A549 (cell line): ENCODE measurements around the gene PCSK6. TPM values are rescaled to one million over a fixed set of nuclear protein-coding genes. Genes with fewer than 3 reads are reported as not detected.
A peak's percentile ranks its signal among the peaks of the same experiment; 100 is the strongest.

Experiments
- ATAC-seq, 2 experiments: fragments of 200-7000 bp in 1 of 2; fragments of >200 bp in 1 of 2; cut with Nextera tagmentation in 1 of 2; cut with Tn5 transposase in 1 of 2; 3 replicates each; pipeline versions ENCODE4 v1.8.0 to v1.9.1; 2018 to 2020; ENCODE audit warnings: mild to moderate bottlenecking in 1 of 2, moderate library complexity in 1 of 2
- CTCF ChIA-PET: fragments of 300-600 bp; sonication (Branson Sonifier 250); formaldehyde crosslinking; extraction: SDS; loops from one replicate; lab custom pipeline; 2021; ENCODE audit warnings: antibody characterized with exemption, inconsistent platforms; lab: Yijun Ruan, JAX
- POLR2A ChIA-PET: fragments of 350-600 bp; formaldehyde crosslinking; extraction: SDS; loops from one replicate; lab custom pipeline; 2021; ENCODE audit warnings: antibody characterized with exemption, inconsistent platforms; lab: Yijun Ruan, JAX
- DNase-seq, 2 experiments: peaks; one replicate each; pipeline versions ENCODE4 v3.0.0 to v3.0.0-alpha.2; 2011 to 2016; ENCODE audit warnings: low read depth in 1 of 2, low spot score in 1 of 2
- FAIRE-seq: peaks from 2 replicates; lab custom pipeline; 2011; peaks lifted over from hg19 to GRCh38; lab: Jason Lieb, UNC
- H3K27ac ChIP-seq, 2 experiments: fragments of >200 bp; sonication (Bioruptor Twin); formaldehyde crosslinking; 3 replicates each; pipeline ENCODE4 v1.5.1; 2016 to 2017
- H3K4me1 ChIP-seq: fragments of >200 bp; sonication (Bioruptor Twin); formaldehyde crosslinking; 3 replicates; pipeline ENCODE4 v1.6.1; 2016
- H3K4me2 ChIP-seq: fragments of >200 bp; sonication (Bioruptor Twin); formaldehyde crosslinking; 3 replicates; pipeline ENCODE4 v1.6.1; 2016
- H3K4me3 ChIP-seq: fragments of >200 bp; sonication (Bioruptor Twin); formaldehyde crosslinking; 3 replicates; pipeline ENCODE4 v1.5.1; 2016
- H3K9me3 ChIP-seq: fragments of >200 bp; sonication (Bioruptor Twin); formaldehyde crosslinking; 3 replicates; pipeline ENCODE4 v1.6.1; 2016
- CBX2 ChIP-seq: fragments of 200-600 bp; sonication (generic); IDR thresholded peaks from 2 replicates; pipeline ENCODE4 v1.6.1; 2016; ENCODE audit warnings: low read depth, mild to moderate bottlenecking, borderline replicate concordance
- CBX8 ChIP-seq: fragments of 200-600 bp; sonication (generic); IDR thresholded peaks from 2 replicates; pipeline ENCODE4 v1.6.1; 2016
- CEBPB ChIP-seq, 2 experiments: fragments of >200 bp in 1 of 2; sonication (Bioruptor Twin) in 1 of 2; formaldehyde crosslinking in 1 of 2; IDR thresholded peaks; 2 replicates each; pipeline ENCODE4 v1.6.1; 2012 to 2016
- CHD2 ChIP-seq: fragments of 150-350 bp; IDR thresholded peaks from 2 replicates; pipeline ENCODE4 v1.6.1; 2014; ENCODE audit warnings: low read length; ENCODE audit not compliant: partially characterized antibody
- ESRRA ChIP-seq: fragments of 150-350 bp; IDR thresholded peaks from 2 replicates; pipeline ENCODE4 v1.6.1; 2014; ENCODE audit warnings: mild to moderate bottlenecking, low read length, borderline replicate concordance
- GATA3 ChIP-seq: IDR thresholded peaks from 2 replicates; pipeline ENCODE4 v1.6.1; 2012; ENCODE audit warnings: borderline replicate concordance
- HOXA7 ChIP-seq: fragments of 250-450 bp; sonication (Bioruptor Pico); IDR thresholded peaks from 2 replicates; pipeline ENCODE4 v1.5.0; 2020; ENCODE audit warnings: mild to moderate bottlenecking, moderate library complexity
- HOXB13 ChIP-seq: fragments of 250-450 bp; sonication (Bioruptor Pico); IDR thresholded peaks from 2 replicates; pipeline ENCODE4 v1.5.0; 2020; ENCODE audit warnings: low read depth, mild to moderate bottlenecking, moderate library complexity
- JUNB ChIP-seq: fragments of >200 bp; sonication (Bioruptor Twin); formaldehyde crosslinking; IDR thresholded peaks from 2 replicates; pipeline ENCODE4 v1.6.1; 2016
- KDM1A ChIP-seq: fragments of 200-600 bp; sonication (generic); IDR thresholded peaks from 2 replicates; pipeline ENCODE4 v1.6.1; 2016; ENCODE audit warnings: low read depth, mild to moderate bottlenecking
- NPAS2 ChIP-seq: fragments of 250-450 bp; sonication (Bioruptor Pico); IDR thresholded peaks from 2 replicates; pipeline ENCODE4 v1.8.0; 2022; ENCODE audit warnings: mild to moderate bottlenecking, moderate library complexity, borderline replicate concordance
- NR3C1 ChIP-seq: fragments of >200 bp; sonication (Bioruptor Twin); formaldehyde crosslinking; IDR thresholded peaks from 3 replicates; pipeline ENCODE4 v1.6.1; 2017
- POLR2A ChIP-seq: IDR thresholded peaks from 2 replicates; pipeline ENCODE4 v1.6.1; 2012; ENCODE audit warnings: mild to moderate bottlenecking, low read length
- RARB ChIP-seq: fragments of 250-450 bp; sonication (Bioruptor Pico); IDR thresholded peaks from 2 replicates; pipeline ENCODE4 v1.8.0; 2021; ENCODE audit warnings: mild to moderate bottlenecking, moderate library complexity
- RNF2 ChIP-seq: fragments of 200-600 bp; sonication (generic); IDR thresholded peaks from 2 replicates; pipeline ENCODE4 v1.6.1; 2016; ENCODE audit warnings: low read depth, mild to moderate bottlenecking, antibody characterized with exemption, moderate library complexity, borderline replicate concordance
- SMC3 ChIP-seq: fragments of >200 bp; sonication (Bioruptor Twin); formaldehyde crosslinking; IDR thresholded peaks from 3 replicates; pipeline ENCODE4 v1.6.1; 2018; ENCODE audit warnings: inconsistent platforms
- ZFP36 ChIP-seq: fragments of 450-650 bp; IDR thresholded peaks from 2 replicates; pipeline ENCODE4 v1.6.1; 2014; ENCODE audit warnings: borderline replicate concordance; ENCODE audit not compliant: partially characterized antibody
- ZSCAN20 ChIP-seq: fragments of 250-450 bp; sonication (Bioruptor Pico); IDR thresholded peaks from 2 replicates; pipeline ENCODE4 v1.8.0; 2022; ENCODE audit warnings: mild to moderate bottlenecking, moderate library complexity
- WGBS: methylation state at CpG from one replicate; pipeline ENCODE4 v1.1.6; 2017; ENCODE audit errors: missing lambda C conversion rate; 5-methylcytosine and 5-hydroxymethylcytosine counted together
- polyA plus RNA-seq, 4 experiments: library from polyadenylated mRNA; depleted of rRNA in 3 of 4; stranded (reverse); fragments of >200 nt; fragmentation: RNase III in 1 of 4; extraction: RNeasy Plus Mini Kit Qiagen cat#74134 plus additional on column Dnase treatment in 1 of 4; gene quantifications; 2 replicates in 3 of 4; 3 replicates in 1 of 4; pipeline ENCODE4 v1.2.3, GENCODE V29; 2011 to 2017
- TF ChIP-seq, protein P1 (sequence below): fragments of >200 bp; sonication (Bioruptor Twin); formaldehyde crosslinking; IDR thresholded peaks from 3 replicates; pipeline ENCODE4 v1.6.1; 2016
- TF ChIP-seq, protein P2 (sequence below): fragments of 250-450 bp; sonication (Bioruptor Pico); IDR thresholded peaks from 2 replicates; pipeline ENCODE4 v1.5.0; 2021; ENCODE audit warnings: mild to moderate bottlenecking, moderate library complexity, borderline replicate concordance
- TF ChIP-seq, protein P3 (sequence below): fragments of 150-350 bp; IDR thresholded peaks from 2 replicates; pipeline ENCODE4 v1.6.1; 2014; ENCODE audit warnings: low read depth, mild to moderate bottlenecking, low read length
- TF ChIP-seq, protein P4 (sequence below): fragments of 200-600 bp; sonication (generic); IDR thresholded peaks from 2 replicates; pipeline ENCODE4 v1.6.1; 2016; ENCODE audit warnings: antibody characterized with exemption, mild to moderate bottlenecking, moderate library complexity
- TF ChIP-seq, protein P5 (sequence below): IDR thresholded peaks from 2 replicates; pipeline ENCODE4 v1.6.1; 2012; ENCODE audit warnings: low read depth, borderline replicate concordance
- TF ChIP-seq, protein P6 (sequence below): IDR thresholded peaks from 2 replicates; pipeline ENCODE4 v1.6.1; 2012
- TF ChIP-seq, protein P7 (sequence below): IDR thresholded peaks from 2 replicates; pipeline ENCODE4 v1.6.1; 2012

The PCSK6 gene
- polyA plus RNA-seq, 2 of the 4 experiments (the other 2 are of a cell fraction): 10.0 to 15.2 TPM

DNA sequence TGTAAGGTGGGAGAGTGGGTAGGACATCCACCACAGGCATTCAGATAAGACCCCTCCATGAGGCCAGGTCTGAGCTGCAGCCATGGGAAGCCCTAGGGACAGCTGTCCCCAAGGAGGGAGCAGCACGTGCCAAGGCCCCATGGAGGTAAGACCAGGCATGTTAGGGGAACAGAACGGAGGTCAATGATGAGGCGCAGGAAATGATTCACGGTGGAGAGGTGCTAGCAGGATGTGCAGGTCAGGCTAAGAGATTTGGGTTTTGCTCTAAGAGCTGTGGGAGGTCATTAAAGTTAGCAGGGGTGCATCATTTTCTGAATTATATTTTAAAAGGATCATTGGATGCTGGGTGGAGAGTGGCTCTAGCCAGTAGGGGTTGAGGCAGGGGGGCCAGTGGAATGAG lies 128.1 kb downstream of the PCSK6 start:
- TF ChIP-seq CEBPB (IDR thresholded peaks at IDR 0.05): no peak
- TF ChIP-seq, protein P1, sequence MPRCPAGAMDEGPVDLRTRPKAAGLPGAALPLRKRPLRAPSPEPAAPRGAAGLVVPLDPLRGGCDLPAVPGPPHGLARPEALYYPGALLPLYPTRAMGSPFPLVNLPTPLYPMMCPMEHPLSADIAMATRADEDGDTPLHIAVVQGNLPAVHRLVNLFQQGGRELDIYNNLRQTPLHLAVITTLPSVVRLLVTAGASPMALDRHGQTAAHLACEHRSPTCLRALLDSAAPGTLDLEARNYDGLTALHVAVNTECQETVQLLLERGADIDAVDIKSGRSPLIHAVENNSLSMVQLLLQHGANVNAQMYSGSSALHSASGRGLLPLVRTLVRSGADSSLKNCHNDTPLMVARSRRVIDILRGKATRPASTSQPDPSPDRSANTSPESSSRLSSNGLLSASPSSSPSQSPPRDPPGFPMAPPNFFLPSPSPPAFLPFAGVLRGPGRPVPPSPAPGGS: no peak
- no peak for TF ChIP-seq GATA3
- TF ChIP-seq CBX2: no peak
- TF ChIP-seq SMC3: no peak
- TF ChIP-seq, protein P2, sequence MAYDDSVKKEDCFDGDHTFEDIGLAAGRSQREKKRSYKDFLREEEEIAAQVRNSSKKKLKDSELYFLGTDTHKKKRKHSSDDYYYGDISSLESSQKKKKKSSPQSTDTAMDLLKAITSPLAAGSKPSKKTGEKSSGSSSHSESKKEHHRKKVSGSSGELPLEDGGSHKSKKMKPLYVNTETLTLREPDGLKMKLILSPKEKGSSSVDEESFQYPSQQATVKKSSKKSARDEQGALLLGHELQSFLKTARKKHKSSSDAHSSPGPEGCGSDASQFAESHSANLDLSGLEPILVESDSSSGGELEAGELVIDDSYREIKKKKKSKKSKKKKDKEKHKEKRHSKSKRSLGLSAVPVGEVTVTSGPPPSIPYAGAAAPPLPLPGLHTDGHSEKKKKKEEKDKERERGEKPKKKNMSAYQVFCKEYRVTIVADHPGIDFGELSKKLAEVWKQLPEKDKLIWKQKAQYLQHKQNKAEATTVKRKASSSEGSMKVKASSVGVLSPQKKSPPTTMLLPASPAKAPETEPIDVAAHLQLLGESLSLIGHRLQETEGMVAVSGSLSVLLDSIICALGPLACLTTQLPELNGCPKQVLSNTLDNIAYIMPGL (CRISPR knock-in tag): no peak
- no peak for TF ChIP-seq RARB (CRISPR knock-in tag)
- no peak for TF ChIP-seq CHD2
- TF ChIP-seq JUNB: no peak
- no peak for TF ChIP-seq RNF2
- TF ChIP-seq, protein P3, sequence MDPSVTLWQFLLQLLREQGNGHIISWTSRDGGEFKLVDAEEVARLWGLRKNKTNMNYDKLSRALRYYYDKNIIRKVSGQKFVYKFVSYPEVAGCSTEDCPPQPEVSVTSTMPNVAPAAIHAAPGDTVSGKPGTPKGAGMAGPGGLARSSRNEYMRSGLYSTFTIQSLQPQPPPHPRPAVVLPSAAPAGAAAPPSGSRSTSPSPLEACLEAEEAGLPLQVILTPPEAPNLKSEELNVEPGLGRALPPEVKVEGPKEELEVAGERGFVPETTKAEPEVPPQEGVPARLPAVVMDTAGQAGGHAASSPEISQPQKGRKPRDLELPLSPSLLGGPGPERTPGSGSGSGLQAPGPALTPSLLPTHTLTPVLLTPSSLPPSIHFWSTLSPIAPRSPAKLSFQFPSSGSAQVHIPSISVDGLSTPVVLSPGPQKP: no peak
- TF ChIP-seq NR3C1: no peak
- TF ChIP-seq, protein P4, sequence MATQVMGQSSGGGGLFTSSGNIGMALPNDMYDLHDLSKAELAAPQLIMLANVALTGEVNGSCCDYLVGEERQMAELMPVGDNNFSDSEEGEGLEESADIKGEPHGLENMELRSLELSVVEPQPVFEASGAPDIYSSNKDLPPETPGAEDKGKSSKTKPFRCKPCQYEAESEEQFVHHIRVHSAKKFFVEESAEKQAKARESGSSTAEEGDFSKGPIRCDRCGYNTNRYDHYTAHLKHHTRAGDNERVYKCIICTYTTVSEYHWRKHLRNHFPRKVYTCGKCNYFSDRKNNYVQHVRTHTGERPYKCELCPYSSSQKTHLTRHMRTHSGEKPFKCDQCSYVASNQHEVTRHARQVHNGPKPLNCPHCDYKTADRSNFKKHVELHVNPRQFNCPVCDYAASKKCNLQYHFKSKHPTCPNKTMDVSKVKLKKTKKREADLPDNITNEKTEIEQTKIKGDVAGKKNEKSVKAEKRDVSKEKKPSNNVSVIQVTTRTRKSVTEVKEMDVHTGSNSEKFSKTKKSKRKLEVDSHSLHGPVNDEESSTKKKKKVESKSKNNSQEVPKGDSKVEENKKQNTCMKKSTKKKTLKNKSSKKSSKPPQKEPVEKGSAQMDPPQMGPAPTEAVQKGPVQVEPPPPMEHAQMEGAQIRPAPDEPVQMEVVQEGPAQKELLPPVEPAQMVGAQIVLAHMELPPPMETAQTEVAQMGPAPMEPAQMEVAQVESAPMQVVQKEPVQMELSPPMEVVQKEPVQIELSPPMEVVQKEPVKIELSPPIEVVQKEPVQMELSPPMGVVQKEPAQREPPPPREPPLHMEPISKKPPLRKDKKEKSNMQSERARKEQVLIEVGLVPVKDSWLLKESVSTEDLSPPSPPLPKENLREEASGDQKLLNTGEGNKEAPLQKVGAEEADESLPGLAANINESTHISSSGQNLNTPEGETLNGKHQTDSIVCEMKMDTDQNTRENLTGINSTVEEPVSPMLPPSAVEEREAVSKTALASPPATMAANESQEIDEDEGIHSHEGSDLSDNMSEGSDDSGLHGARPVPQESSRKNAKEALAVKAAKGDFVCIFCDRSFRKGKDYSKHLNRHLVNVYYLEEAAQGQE: no peak
- TF ChIP-seq POLR2A: no peak
- TF ChIP-seq, protein P5, sequence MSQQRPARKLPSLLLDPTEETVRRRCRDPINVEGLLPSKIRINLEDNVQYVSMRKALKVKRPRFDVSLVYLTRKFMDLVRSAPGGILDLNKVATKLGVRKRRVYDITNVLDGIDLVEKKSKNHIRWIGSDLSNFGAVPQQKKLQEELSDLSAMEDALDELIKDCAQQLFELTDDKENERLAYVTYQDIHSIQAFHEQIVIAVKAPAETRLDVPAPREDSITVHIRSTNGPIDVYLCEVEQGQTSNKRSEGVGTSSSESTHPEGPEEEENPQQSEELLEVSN: no peak
- TF ChIP-seq ZSCAN20 (CRISPR knock-in tag): no peak
- no peak for TF ChIP-seq CBX8
- no peak for TF ChIP-seq HOXA7 (CRISPR knock-in tag)
- Histone ChIP-seq H3K27ac (no peak overlapping the region), H3K4me1 (peaks cover 14% of the 10 kb centered on the region), H3K4me2 (no peak overlapping the region), H3K4me3 (no peak overlapping the region), H3K9me3 (0 out of 3 replicates have a peak, but pooled peaks cover 4% of the 10 kb centered on the region)
- 72% methylated on average over 4 of the region's 4 CpGs for WGBS
- CTCF ChIA-PET: interaction anchor here (1.0 kb wide), 1 partner anchor 280 kb away, joined by 5 read pairs; no protein-coding TSS in a partner anchor
- DNase-seq: no peak
- no peak for FAIRE-seq
- no peak for ATAC-seq
- POLR2A ChIA-PET: no interaction called here

DNA sequence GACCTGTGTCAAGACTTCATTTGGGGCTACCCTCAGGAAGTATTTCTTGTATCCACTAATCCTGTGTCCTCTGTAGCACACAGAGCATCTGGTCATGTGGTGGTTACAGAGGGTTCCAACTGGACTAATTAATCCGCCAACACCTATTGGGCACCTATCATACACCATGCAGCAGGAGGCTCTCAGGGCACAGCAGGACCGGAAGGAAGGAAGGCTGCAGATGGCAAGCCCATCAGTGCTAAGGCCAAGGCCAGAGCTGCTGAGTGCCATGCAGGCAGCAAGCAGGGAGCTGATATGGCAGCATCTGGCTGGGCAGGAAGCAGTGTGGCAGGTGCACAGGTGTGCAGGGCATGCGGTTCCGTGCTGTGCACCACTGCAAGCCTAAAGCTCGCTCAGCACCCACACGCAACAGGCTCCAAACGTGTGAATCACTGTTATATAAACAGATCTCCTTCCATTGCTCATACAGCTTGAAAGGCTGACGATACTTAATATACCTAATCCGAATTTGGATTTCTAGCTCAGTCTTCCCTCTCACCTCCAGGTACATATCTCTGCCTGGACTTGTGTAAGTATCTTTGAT lies 130.1 kb downstream of the PCSK6 start:
- no peak overlapping the region for H3K27ac ChIP-seq
- ATAC-seq (peak; percentile 76 to 81), DNase-seq (peak in 1 of 2 experiments; percentile 31), FAIRE-seq (no peak)
- H3K4me2 ChIP-seq: peak overlapping the region; percentile 9; the same call in 2 of the 3 replicates
- H3K9me3 ChIP-seq: no peaks in the 10 kb centered on the region
- 42% methylated on average over 9 of the region's 9 CpGs for WGBS
- no peak overlapping the region for H3K4me3 ChIP-seq
- POLR2A ChIA-PET: no interaction called here
- CTCF ChIA-PET: interaction anchor here (1.1 to 2.0 kb wide), 3 partner anchors 18 to 142 kb away, joined by 3 to 7 read pairs (median 3); no protein-coding TSS in a partner anchor
- H3K4me1 ChIP-seq: peaks cover 14% of the 10 kb centered on the region
- TF ChIP-seq KDM1A: no peak
- TF ChIP-seq HOXB13 (CRISPR knock-in tag): no peak
- TF ChIP-seq, protein P6, sequence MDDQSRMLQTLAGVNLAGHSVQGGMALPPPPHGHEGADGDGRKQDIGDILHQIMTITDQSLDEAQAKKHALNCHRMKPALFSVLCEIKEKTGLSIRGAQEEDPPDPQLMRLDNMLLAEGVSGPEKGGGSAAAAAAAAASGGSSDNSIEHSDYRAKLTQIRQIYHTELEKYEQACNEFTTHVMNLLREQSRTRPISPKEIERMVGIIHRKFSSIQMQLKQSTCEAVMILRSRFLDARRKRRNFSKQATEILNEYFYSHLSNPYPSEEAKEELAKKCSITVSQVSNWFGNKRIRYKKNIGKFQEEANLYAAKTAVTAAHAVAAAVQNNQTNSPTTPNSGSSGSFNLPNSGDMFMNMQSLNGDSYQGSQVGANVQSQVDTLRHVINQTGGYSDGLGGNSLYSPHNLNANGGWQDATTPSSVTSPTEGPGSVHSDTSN: no peak
- TF ChIP-seq ESRRA: no peak
- TF ChIP-seq CEBPB (IDR thresholded peaks at IDR 0.05): no peak
- TF ChIP-seq, protein P2 (CRISPR knock-in tag): no peak
- TF ChIP-seq ZFP36: no peak
- TF ChIP-seq NPAS2 (CRISPR knock-in tag): no peak
- TF ChIP-seq, protein P7, sequence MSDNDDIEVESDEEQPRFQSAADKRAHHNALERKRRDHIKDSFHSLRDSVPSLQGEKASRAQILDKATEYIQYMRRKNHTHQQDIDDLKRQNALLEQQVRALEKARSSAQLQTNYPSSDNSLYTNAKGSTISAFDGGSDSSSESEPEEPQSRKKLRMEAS: no peak
- TF ChIP-seq CBX8: no peak
- no peak for TF ChIP-seq SMC3
- no peak for TF ChIP-seq CHD2
